Suprapubic skin (tissue), 4 donors: ENCODE results near the gene RNPEP. TPM values are rescaled to one million over a fixed set of nuclear protein-coding genes. Genes with fewer than 3 reads are reported as not detected.

Source experiments
- DNase-seq, 2 donors: peaks; one replicate each; pipeline ENCODE4 v3.0.0-alpha.2; 2019; ENCODE audit warnings: low spot score in 2 of 2
- H3K27ac ChIP-seq: fragments of 200-600 bp; sonication (generic); one replicate; pipeline ENCODE4 v1.5.1; 2019
- H3K27me3 ChIP-seq: fragments of 200-600 bp; sonication (generic); one replicate; pipeline ENCODE4 v1.5.1; 2019
- H3K36me3 ChIP-seq: fragments of 200-600 bp; sonication (generic); one replicate; pipeline ENCODE4 v1.5.1; 2019
- H3K4me1 ChIP-seq: fragments of 200-600 bp; sonication (generic); one replicate; pipeline ENCODE4 v1.5.1; 2019
- H3K4me3 ChIP-seq: fragments of 200-600 bp; sonication (generic); one replicate; pipeline ENCODE4 v1.5.1; 2019; ENCODE audit warnings: mild to moderate bottlenecking
- H3K9me3 ChIP-seq: fragments of 200-600 bp; sonication (generic); one replicate; pipeline ENCODE4 v1.5.1; 2019
- CTCF ChIP-seq, 2 donors: fragments of 200-600 bp in 1 of 2; fragments of 450-650 bp in 1 of 2; sonication (generic) in 1 of 2; IDR thresholded peaks; one replicate each; pipeline ENCODE4 v1.5.1; 2016 to 2019; ENCODE audit warnings: antibody characterized with exemption in 2 of 2, mild to moderate bottlenecking in 1 of 2, moderate library complexity in 1 of 2
- EP300 ChIP-seq: sonication (generic); formaldehyde crosslinking; IDR thresholded peaks from one replicate; pipeline ENCODE4 v1.6.1; 2017; ENCODE audit warnings: antibody characterized with exemption
- POLR2A ChIP-seq, 2 donors: fragments of 450-650 bp; IDR thresholded peaks; one replicate each; pipeline ENCODE4 v1.6.1; 2017; ENCODE audit warnings: antibody characterized with exemption in 2 of 2, mild to moderate bottlenecking in 2 of 2, moderate library complexity in 2 of 2
- POLR2AphosphoS5 ChIP-seq, 3 donors: sonication (generic); formaldehyde crosslinking; IDR thresholded peaks; one replicate each; pipeline ENCODE4 v1.6.1; 2017; ENCODE audit warnings: antibody characterized with exemption in 3 of 3
- WGBS: methylation state at CpG from one replicate; pipeline ENCODE4 v1.1.5; 2018; 5-methylcytosine and 5-hydroxymethylcytosine counted together
- total RNA-seq, 4 donors: library from RNA; depleted of rRNA; stranded (reverse); fragments of >200 nt; gene quantifications; one replicate each; pipeline ENCODE4 v1.1.0, GENCODE V29; 2016

RNPEP gene
- total RNA-seq, result 100 to 1,000 TPM in 1 of 4 donors, 10 to 100 TPM in 3; 53.3 to 107 (median 74.1) TPM

- Histone ChIP-seq H3K36me3 (no peaks in the 10 kb centered on the region), H3K9me3 (no peaks in the 10 kb centered on the region), H3K4me1 (peaks cover 41% of the 10 kb centered on the region), H3K27ac (peak within 1 kb of the TSS; percentile 92), H3K4me3 (peak within 1 kb of the TSS; percentile 94), H3K27me3 (no peaks in the 10 kb centered on the region)
- WGBS, result 0% methylated on average over 9 of the region's 80 CpGs
- DNase-seq, result peak; percentile 88 to 90
- TF ChIP-seq CTCF (IDR thresholded peaks at IDR 0.05) (peak in 1 of 2 donors; percentile 4), POLR2AphosphoS5 (IDR thresholded peaks at IDR 0.05) (peak in 1 of 3 donors; percentile 50), EP300 (no peak), POLR2A (IDR thresholded peaks at IDR 0.05) (peak in 1 of 2 donors; percentile 50)
These were observed at the start of gene RNPEP for GRCh38 chr1:201982623-201983379. Gene RNPEP, plus strand, starts transcription at chr1:201982648. Its CDS starts 19 bp downstream, at chr1:201982667.

- WGBS, result 50% methylated on average over 5 of the region's 5 CpGs
- H3K4me3 ChIP-seq, result no peak overlapping the region
- no peak overlapping the region for H3K27ac ChIP-seq
- no peaks in the 10 kb centered on the region for H3K27me3 ChIP-seq
- no peak for TF ChIP-seq EP300
- no peak for TF ChIP-seq POLR2AphosphoS5 (IDR thresholded peaks at IDR 0.05)
- TF ChIP-seq POLR2A (IDR thresholded peaks at IDR 0.05), result no peak
- TF ChIP-seq CTCF (IDR thresholded peaks at IDR 0.05), result no peak
- DNase-seq, result no peak
- no peaks in the 10 kb centered on the region for H3K4me1 ChIP-seq
- no peaks in the 10 kb centered on the region for H3K9me3 ChIP-seq
- no peaks in the 10 kb centered on the region for H3K36me3 ChIP-seq
These were observed 48.5 kb upstream of the RNPEP start for GRCh38 chr1:201933840-201934430.

- TF ChIP-seq EP300 (no peak), CTCF (IDR thresholded peaks at IDR 0.05) (no peak), POLR2AphosphoS5 (IDR thresholded peaks at IDR 0.05) (no peak), POLR2A (IDR thresholded peaks at IDR 0.05) (no peak)
- Histone ChIP-seq H3K4me1 (no peaks in the 10 kb centered on the region), H3K9me3 (no peaks in the 10 kb centered on the region), H3K36me3 (no peaks in the 10 kb centered on the region), H3K27ac (no peak overlapping the region), H3K4me3 (no peak overlapping the region), H3K27me3 (no peaks in the 10 kb centered on the region)
- DNase-seq, result no peak
- WGBS, result 53% methylated on average over 5 of the region's 5 CpGs
These were observed 44.7 kb upstream of the RNPEP start for GRCh38 chr1:201937624-201938213.

- WGBS, result 53% methylated on average over 4 of the region's 4 CpGs
- no peaks in the 10 kb centered on the region for H3K36me3 ChIP-seq
- no peaks in the 10 kb centered on the region for H3K27me3 ChIP-seq
- H3K27ac ChIP-seq, result no peak overlapping the region
- H3K9me3 ChIP-seq, result no peaks in the 10 kb centered on the region
- TF ChIP-seq CTCF (IDR thresholded peaks at IDR 0.05) (no peak), POLR2AphosphoS5 (IDR thresholded peaks at IDR 0.05) (no peak), EP300 (no peak), POLR2A (IDR thresholded peaks at IDR 0.05) (no peak)
- H3K4me3 ChIP-seq, result no peak overlapping the region
- DNase-seq, result no peak
- no peaks in the 10 kb centered on the region for H3K4me1 ChIP-seq
These were observed 43.9 kb upstream of the RNPEP start for GRCh38 chr1:201938440-201939035.

GRCh38 chr1:201939148-201939547 lies 43.3 kb upstream of the RNPEP start:
- Histone ChIP-seq H3K4me3 (no peak overlapping the region), H3K27ac (no peak overlapping the region), H3K27me3 (no peaks in the 10 kb centered on the region), H3K9me3 (no peaks in the 10 kb centered on the region), H3K4me1 (no peaks in the 10 kb centered on the region), H3K36me3 (no peaks in the 10 kb centered on the region)
- no peak for DNase-seq
- 44% methylated on average over 4 of the region's 4 CpGs for WGBS
- TF ChIP-seq POLR2A (IDR thresholded peaks at IDR 0.05), result no peak
- no peak for TF ChIP-seq POLR2AphosphoS5 (IDR thresholded peaks at IDR 0.05)
